Measurements from ENCODE around the gene MYH16. TPM values are rescaled to one million over a fixed set of nuclear protein-coding genes. Genes with fewer than 3 reads are reported as not detected.

The MYH16 gene
- total RNA-seq, 1 experiment from 2014 or later = 2.8 TPM

- no peak for DNase-seq
- no peak overlapping the region for H3K4me3 ChIP-seq (ENCODE audit: low read length)
- no peak overlapping the region for H3K27ac ChIP-seq (ENCODE audit: low read length)
- intact Hi-C loops (cut with micrococcal nuclease) = no loop called here
- no peaks in the 10 kb centered on the region for H3K4me1 ChIP-seq (ENCODE audit: insufficient read depth, low read length)
- TF ChIP-seq EZH2 (IDR thresholded peaks at IDR 0.05; ENCODE audit: low read length, unreplicated experiment) (no peak), EZH2phosphoT487 (IDR thresholded peaks at IDR 0.05; ENCODE audit: borderline replicate concordance, low read length) (no peak)
- TF ChIP-seq, protein P1, sequence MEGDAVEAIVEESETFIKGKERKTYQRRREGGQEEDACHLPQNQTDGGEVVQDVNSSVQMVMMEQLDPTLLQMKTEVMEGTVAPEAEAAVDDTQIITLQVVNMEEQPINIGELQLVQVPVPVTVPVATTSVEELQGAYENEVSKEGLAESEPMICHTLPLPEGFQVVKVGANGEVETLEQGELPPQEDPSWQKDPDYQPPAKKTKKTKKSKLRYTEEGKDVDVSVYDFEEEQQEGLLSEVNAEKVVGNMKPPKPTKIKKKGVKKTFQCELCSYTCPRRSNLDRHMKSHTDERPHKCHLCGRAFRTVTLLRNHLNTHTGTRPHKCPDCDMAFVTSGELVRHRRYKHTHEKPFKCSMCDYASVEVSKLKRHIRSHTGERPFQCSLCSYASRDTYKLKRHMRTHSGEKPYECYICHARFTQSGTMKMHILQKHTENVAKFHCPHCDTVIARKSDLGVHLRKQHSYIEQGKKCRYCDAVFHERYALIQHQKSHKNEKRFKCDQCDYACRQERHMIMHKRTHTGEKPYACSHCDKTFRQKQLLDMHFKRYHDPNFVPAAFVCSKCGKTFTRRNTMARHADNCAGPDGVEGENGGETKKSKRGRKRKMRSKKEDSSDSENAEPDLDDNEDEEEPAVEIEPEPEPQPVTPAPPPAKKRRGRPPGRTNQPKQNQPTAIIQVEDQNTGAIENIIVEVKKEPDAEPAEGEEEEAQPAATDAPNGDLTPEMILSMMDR (conservative IDR thresholded peaks at IDR 0.05; ENCODE audit: low read depth, low read length) = no peak
- no peaks in the 10 kb centered on the region for H3F3A ChIP-seq (ENCODE audit: low read length, unreplicated experiment)
- ChIA-PET CTCF (no interaction called here), POLR2A (ENCODE audit: unreplicated experiment) (no interaction called here)
- ATAC-seq = no peak
- H3K9me3 ChIP-seq (ENCODE audit: low read length) = no peaks in the 10 kb centered on the region
- H3K36me3 ChIP-seq (ENCODE audit: low read depth, low read length) = no peaks in the 10 kb centered on the region
- H3K27me3 ChIP-seq (ENCODE audit: low read length) = no peaks in the 10 kb centered on the region
- no peaks in the 10 kb centered on the region for H4K20me1 ChIP-seq (ENCODE audit: low read length)
- H3K79me2 ChIP-seq (ENCODE audit: low read length) = no peaks in the 10 kb centered on the region
- BruUV-seq (replicated peaks) = no TSS peak
- H3K9me2 ChIP-seq (replicated peaks; ENCODE audit: low read length) = no peaks in the 10 kb centered on the region; the same call in 1 of the 2 replicates
- H2AFZ ChIP-seq (ENCODE audit: low read length) = no peak overlapping the region
- H3K9ac ChIP-seq (ENCODE audit: low read length) = no peak overlapping the region
- no peak overlapping the region for H3K4me2 ChIP-seq (ENCODE audit: low read length)
Observed at GRCh38 chr7:99238558-99239341, 33.9 kb upstream of the MYH16 start.

GRCh38 chr7:99242682-99243081 is 30.0 kb upstream of the MYH16 start:
- intact Hi-C loops (cut with micrococcal nuclease) = no loop called here
- ChIA-PET CTCF (no interaction called here), POLR2A (ENCODE audit: unreplicated experiment) (no interaction called here)

More at GRCh38 chr7:99242682-99243081, 30.0 kb upstream of the MYH16 start:
- ATAC-seq (no peak), DNase-seq (no peak)
- TF ChIP-seq EZH2 (IDR thresholded peaks at IDR 0.05; ENCODE audit: low read length, unreplicated experiment) (no peak), EZH2phosphoT487 (IDR thresholded peaks at IDR 0.05; ENCODE audit: borderline replicate concordance, low read length) (no peak)
- TF ChIP-seq, protein P1 (conservative IDR thresholded peaks at IDR 0.05; ENCODE audit: low read depth, low read length) = no peak
- no peaks in the 10 kb centered on the region for H4K20me1 ChIP-seq (ENCODE audit: low read length)
- no peaks in the 10 kb centered on the region for H3K36me3 ChIP-seq (ENCODE audit: low read depth, low read length)
- no peak overlapping the region for H3K4me2 ChIP-seq (ENCODE audit: low read length)
- H3K27ac ChIP-seq (ENCODE audit: low read length) = no peak overlapping the region
- H2AFZ ChIP-seq (ENCODE audit: low read length) = no peak overlapping the region
- H3K4me3 ChIP-seq (ENCODE audit: low read length) = no peak overlapping the region
- H3K9me3 ChIP-seq (ENCODE audit: low read length) = no peaks in the 10 kb centered on the region
- no peaks in the 10 kb centered on the region for H3K79me2 ChIP-seq (ENCODE audit: low read length)
- H3K27me3 ChIP-seq (ENCODE audit: low read length) = no peaks in the 10 kb centered on the region
- H3K9ac ChIP-seq (ENCODE audit: low read length) = no peak overlapping the region
- BruUV-seq (replicated peaks) = no TSS peak
- H3K4me1 ChIP-seq (ENCODE audit: insufficient read depth, low read length) = peaks cover 16% of the 10 kb centered on the region
- H3K9me2 ChIP-seq (replicated peaks; ENCODE audit: low read length) = no peaks in the 10 kb centered on the region; the same call in 1 of the 2 replicates
- H3F3A ChIP-seq (ENCODE audit: low read length, unreplicated experiment) = no peaks in the 10 kb centered on the region
